Fibroblast of lung (primary cell): Measurements from ENCODE around the gene ALS2CL. TPM values are rescaled to one million over a fixed set of nuclear protein-coding genes. Genes with fewer than 3 reads are reported as not detected.

Experiments
- DNase-seq, 2 donors: peaks; one replicate each; pipeline versions ENCODE4 v3.0.0 to v3.0.0-alpha.2; 2010; ENCODE audit warnings: low read depth in 2 of 2
- H2AFZ ChIP-seq: 2 replicates; pipeline ENCODE4 v1.5.1; 2012; ENCODE audit warnings: low read length, control low read depth, inconsistent platforms
- H3K27ac ChIP-seq: 2 replicates; pipeline ENCODE4 v1.5.1; 2011; ENCODE audit warnings: low read length, control low read depth; ENCODE audit not compliant: insufficient read depth
- H3K27me3 ChIP-seq: 2 replicates; pipeline ENCODE4 v1.5.1; 2011; ENCODE audit warnings: mild to moderate bottlenecking, low read length; ENCODE audit not compliant: control insufficient read depth, insufficient read depth
- H3K36me3 ChIP-seq: 2 replicates; pipeline ENCODE4 v1.5.1; 2011; ENCODE audit warnings: low read length; ENCODE audit not compliant: control insufficient read depth, insufficient read depth
- H3K4me1 ChIP-seq: 2 replicates; pipeline ENCODE4 v1.5.1; 2011; ENCODE audit warnings: low read length; ENCODE audit not compliant: control insufficient read depth, insufficient read depth; ENCODE audit errors: extremely low read depth
- H3K4me2 ChIP-seq: 2 replicates; pipeline ENCODE4 v1.5.1; 2011; ENCODE audit warnings: low read length, control low read depth; ENCODE audit not compliant: insufficient read depth; ENCODE audit errors: extremely low read depth
- H3K4me3 ChIP-seq, 4 experiments: fragments of 200-600 bp in 1 of 4; sonication (generic) in 1 of 4; replicated peaks in 1 of 4; 2 replicates each; pipeline ENCODE4 v1.5.1; 2011 to 2016; ENCODE audit warnings: low read length in 4 of 4, low read depth in 3 of 4, mild to moderate bottlenecking in 3 of 4, control low read depth in 2 of 4, inconsistent platforms in 1 of 4, mixed read lengths in 1 of 4; ENCODE audit not compliant: insufficient read depth in 1 of 4; ENCODE audit errors: control extremely low read depth in 1 of 4
- H3K79me2 ChIP-seq: 2 replicates; pipeline ENCODE4 v1.5.1; 2012; ENCODE audit warnings: mild to moderate bottlenecking, low read length, inconsistent platforms; ENCODE audit not compliant: control insufficient read depth, insufficient read depth
- H3K9ac ChIP-seq: 2 replicates; pipeline ENCODE4 v1.5.1; 2011; ENCODE audit warnings: mild to moderate bottlenecking, low read length, control low read depth; ENCODE audit not compliant: insufficient read depth
- H3K9me3 ChIP-seq: 2 replicates; pipeline ENCODE4 v1.5.1; 2012; ENCODE audit warnings: low read depth, low read length; ENCODE audit not compliant: control insufficient read depth, insufficient read depth
- H4K20me1 ChIP-seq: 2 replicates; pipeline ENCODE4 v1.5.1; 2011; ENCODE audit warnings: low read length; ENCODE audit not compliant: control insufficient read depth, insufficient read depth; ENCODE audit errors: extremely low read depth
- EZH2 ChIP-seq: IDR thresholded peaks from 2 replicates; pipeline ENCODE4 v1.5.1; 2012; ENCODE audit warnings: low read length, control low read depth, mild to moderate bottlenecking; ENCODE audit errors: missing control alignments
- polyA plus RNA-seq, 2 donors: library from polyadenylated mRNA; depleted of rRNA in 1 of 2; stranded (reverse) in 1 of 2; unstranded in 1 of 2; fragments of >200 nt; gene quantifications; 2 replicates each; pipeline ENCODE4 v1.2.1, GENCODE V29; 2011 to 2012; ENCODE audit warnings: missing spikeins in 1 of 2
- total RNA-seq: library from RNA; depleted of rRNA; stranded (reverse); fragments of >200 nt; gene quantifications from 2 replicates; pipeline ENCODE4 v1.2.1, GENCODE V29; 2014
- TF ChIP-seq, protein P1 (sequence below), 2 donors: IDR thresholded peaks in 1 of 2; conservative IDR thresholded peaks in 1 of 2; 1 replicate in 1 of 2; 2 replicates in 1 of 2; pipeline ENCODE4 v1.5.1; 2011 to 2012; ENCODE audit warnings: low read length in 2 of 2, control low read depth in 1 of 2, inconsistent platforms in 1 of 2, low read depth in 1 of 2, mild to moderate bottlenecking in 1 of 2

ALS2CL gene
- total and polyA plus RNA-seq, 2 donors (not counting 1 experiment from before 2014, with no cell fraction given): 4.4 to 19.7 TPM

GRCh38 chr3:46681387-46681786 lies 12.1 kb downstream of the ALS2CL start:
- no peaks in the 10 kb centered on the region for H3K79me2 ChIP-seq
- H3K9ac ChIP-seq: no peak overlapping the region
- H3K4me1 ChIP-seq: no peaks in the 10 kb centered on the region
- no peak for TF ChIP-seq EZH2
- TF ChIP-seq, protein P1, sequence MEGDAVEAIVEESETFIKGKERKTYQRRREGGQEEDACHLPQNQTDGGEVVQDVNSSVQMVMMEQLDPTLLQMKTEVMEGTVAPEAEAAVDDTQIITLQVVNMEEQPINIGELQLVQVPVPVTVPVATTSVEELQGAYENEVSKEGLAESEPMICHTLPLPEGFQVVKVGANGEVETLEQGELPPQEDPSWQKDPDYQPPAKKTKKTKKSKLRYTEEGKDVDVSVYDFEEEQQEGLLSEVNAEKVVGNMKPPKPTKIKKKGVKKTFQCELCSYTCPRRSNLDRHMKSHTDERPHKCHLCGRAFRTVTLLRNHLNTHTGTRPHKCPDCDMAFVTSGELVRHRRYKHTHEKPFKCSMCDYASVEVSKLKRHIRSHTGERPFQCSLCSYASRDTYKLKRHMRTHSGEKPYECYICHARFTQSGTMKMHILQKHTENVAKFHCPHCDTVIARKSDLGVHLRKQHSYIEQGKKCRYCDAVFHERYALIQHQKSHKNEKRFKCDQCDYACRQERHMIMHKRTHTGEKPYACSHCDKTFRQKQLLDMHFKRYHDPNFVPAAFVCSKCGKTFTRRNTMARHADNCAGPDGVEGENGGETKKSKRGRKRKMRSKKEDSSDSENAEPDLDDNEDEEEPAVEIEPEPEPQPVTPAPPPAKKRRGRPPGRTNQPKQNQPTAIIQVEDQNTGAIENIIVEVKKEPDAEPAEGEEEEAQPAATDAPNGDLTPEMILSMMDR (conservative IDR thresholded peaks at IDR 0.05 in 1 of 2, IDR thresholded peaks at IDR 0.05 in 1 of 2; ENCODE audit: low read depth in 1 of 2, low read length in 2 of 2): no peak
- no peaks in the 10 kb centered on the region for H3K36me3 ChIP-seq
- H2AFZ ChIP-seq: no peak overlapping the region
- DNase-seq: no peak
- no peak overlapping the region for H3K4me2 ChIP-seq
- H3K27ac ChIP-seq: no peak overlapping the region
- no peaks in the 10 kb centered on the region for H4K20me1 ChIP-seq
- H3K4me3 ChIP-seq: no peak overlapping the region
- no peaks in the 10 kb centered on the region for H3K9me3 ChIP-seq
- H3K27me3 ChIP-seq: no peaks in the 10 kb centered on the region

- no peak for TF ChIP-seq EZH2
- TF ChIP-seq, protein P1 (conservative IDR thresholded peaks at IDR 0.05 in 1 of 2, IDR thresholded peaks at IDR 0.05 in 1 of 2; ENCODE audit: low read depth in 1 of 2, low read length in 2 of 2): no peak
- Histone ChIP-seq H3K4me3 (no peak overlapping the region), H4K20me1 (no peaks in the 10 kb centered on the region), H3K4me1 (peaks cover 4% of the 10 kb centered on the region), H3K4me2 (no peak overlapping the region), H3K36me3 (no peaks in the 10 kb centered on the region), H2AFZ (no peak overlapping the region), H3K27me3 (no peaks in the 10 kb centered on the region), H3K79me2 (no peaks in the 10 kb centered on the region), H3K9ac (no peak overlapping the region), H3K9me3 (no peaks in the 10 kb centered on the region), H3K27ac (no peak overlapping the region)
- DNase-seq: no peak
Observed at GRCh38 chr3:46680298-46680826, 13.1 kb downstream of the ALS2CL start.

- no peak for TF ChIP-seq EZH2
- TF ChIP-seq, protein P1 (conservative IDR thresholded peaks at IDR 0.05 in 1 of 2, IDR thresholded peaks at IDR 0.05 in 1 of 2; ENCODE audit: low read depth in 1 of 2, low read length in 2 of 2): no peak
- no peaks in the 10 kb centered on the region for H4K20me1 ChIP-seq
Observed at GRCh38 chr3:46679681-46680080, 13.8 kb downstream of the ALS2CL start.

More at GRCh38 chr3:46679681-46680080, 13.8 kb downstream of the ALS2CL start:
- H3K9ac ChIP-seq: no peak overlapping the region
- no peaks in the 10 kb centered on the region for H3K79me2 ChIP-seq
- H3K4me2 ChIP-seq: no peak overlapping the region
- H2AFZ ChIP-seq: no peak overlapping the region
- no peaks in the 10 kb centered on the region for H3K36me3 ChIP-seq
- no peaks in the 10 kb centered on the region for H3K27me3 ChIP-seq
- no peak overlapping the region for H3K27ac ChIP-seq
- no peak for DNase-seq
- H3K9me3 ChIP-seq: no peaks in the 10 kb centered on the region
- H3K4me1 ChIP-seq: peaks cover 4% of the 10 kb centered on the region
- H3K4me3 ChIP-seq: no peak overlapping the region
